ENCODE data around the gene ZKSCAN7.
A peak's percentile ranks its signal among the peaks of the same experiment; 100 is the strongest.

DNA sequence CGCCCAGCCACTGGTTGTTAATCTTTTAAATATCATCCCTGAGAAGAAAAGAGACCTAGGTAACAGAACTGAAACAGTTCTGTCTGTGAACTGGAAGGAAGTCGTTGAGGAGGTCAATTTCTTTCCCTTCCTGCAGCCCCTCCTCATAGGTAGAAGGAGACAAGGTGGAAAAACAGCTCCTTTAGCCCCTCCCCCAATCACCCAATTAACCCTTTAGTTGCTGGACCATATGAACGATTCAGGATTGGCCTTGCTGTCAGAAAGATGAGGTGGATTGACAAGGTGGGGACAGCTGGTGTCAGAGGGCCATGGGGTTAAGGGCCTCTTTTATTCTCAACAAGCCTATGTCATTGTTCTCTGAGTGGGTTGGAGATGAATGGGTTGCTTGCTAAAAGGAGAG, 41.5 kb upstream of the ZKSCAN7 start:
- TF ChIP-seq POLR2AphosphoS5 (IDR thresholded peaks at IDR 0.05; ENCODE audit: low read depth), result no peak
- TF ChIP-seq, protein P1, sequence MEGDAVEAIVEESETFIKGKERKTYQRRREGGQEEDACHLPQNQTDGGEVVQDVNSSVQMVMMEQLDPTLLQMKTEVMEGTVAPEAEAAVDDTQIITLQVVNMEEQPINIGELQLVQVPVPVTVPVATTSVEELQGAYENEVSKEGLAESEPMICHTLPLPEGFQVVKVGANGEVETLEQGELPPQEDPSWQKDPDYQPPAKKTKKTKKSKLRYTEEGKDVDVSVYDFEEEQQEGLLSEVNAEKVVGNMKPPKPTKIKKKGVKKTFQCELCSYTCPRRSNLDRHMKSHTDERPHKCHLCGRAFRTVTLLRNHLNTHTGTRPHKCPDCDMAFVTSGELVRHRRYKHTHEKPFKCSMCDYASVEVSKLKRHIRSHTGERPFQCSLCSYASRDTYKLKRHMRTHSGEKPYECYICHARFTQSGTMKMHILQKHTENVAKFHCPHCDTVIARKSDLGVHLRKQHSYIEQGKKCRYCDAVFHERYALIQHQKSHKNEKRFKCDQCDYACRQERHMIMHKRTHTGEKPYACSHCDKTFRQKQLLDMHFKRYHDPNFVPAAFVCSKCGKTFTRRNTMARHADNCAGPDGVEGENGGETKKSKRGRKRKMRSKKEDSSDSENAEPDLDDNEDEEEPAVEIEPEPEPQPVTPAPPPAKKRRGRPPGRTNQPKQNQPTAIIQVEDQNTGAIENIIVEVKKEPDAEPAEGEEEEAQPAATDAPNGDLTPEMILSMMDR (conservative IDR thresholded peaks at IDR 0.05; ENCODE audit: low read depth in 2 of 2), result no peak
- no peak for TF ChIP-seq ZNF331 (CRISPR knock-in tag; IDR thresholded peaks at IDR 0.05; ENCODE audit: low read depth)
- TF ChIP-seq JUNB (IDR thresholded peaks at IDR 0.05; ENCODE audit: unreplicated experiment), result no peak
- no peak for TF ChIP-seq EZH2 (IDR thresholded peaks at IDR 0.05; ENCODE audit: low read depth, unreplicated experiment)
- TF ChIP-seq, protein P2, sequence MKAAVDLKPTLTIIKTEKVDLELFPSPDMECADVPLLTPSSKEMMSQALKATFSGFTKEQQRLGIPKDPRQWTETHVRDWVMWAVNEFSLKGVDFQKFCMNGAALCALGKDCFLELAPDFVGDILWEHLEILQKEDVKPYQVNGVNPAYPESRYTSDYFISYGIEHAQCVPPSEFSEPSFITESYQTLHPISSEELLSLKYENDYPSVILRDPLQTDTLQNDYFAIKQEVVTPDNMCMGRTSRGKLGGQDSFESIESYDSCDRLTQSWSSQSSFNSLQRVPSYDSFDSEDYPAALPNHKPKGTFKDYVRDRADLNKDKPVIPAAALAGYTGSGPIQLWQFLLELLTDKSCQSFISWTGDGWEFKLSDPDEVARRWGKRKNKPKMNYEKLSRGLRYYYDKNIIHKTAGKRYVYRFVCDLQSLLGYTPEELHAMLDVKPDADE (IDR thresholded peaks at IDR 0.05), result no peak
- 0 out of 2 replicates have a peak, but pooled peaks have one; percentile 29 for TF ChIP-seq CREB1 (CRISPR knock-in tag; IDR thresholded peaks at IDR 0.05; ENCODE audit: low read depth)
